ENCODE data around the gene STEEP1. TPM values are rescaled to one million over a fixed set of nuclear protein-coding genes. Genes with fewer than 3 reads are reported as not detected.
"Not testable (repeated sequence)": the region's sequence is repeated elsewhere in the genome, so short reads cannot be mapped to it uniquely, and the experiment has no call there.

The STEEP1 gene
- total RNA-seq, 1 donor from 2014 or later = 22.0 TPM

DNA sequence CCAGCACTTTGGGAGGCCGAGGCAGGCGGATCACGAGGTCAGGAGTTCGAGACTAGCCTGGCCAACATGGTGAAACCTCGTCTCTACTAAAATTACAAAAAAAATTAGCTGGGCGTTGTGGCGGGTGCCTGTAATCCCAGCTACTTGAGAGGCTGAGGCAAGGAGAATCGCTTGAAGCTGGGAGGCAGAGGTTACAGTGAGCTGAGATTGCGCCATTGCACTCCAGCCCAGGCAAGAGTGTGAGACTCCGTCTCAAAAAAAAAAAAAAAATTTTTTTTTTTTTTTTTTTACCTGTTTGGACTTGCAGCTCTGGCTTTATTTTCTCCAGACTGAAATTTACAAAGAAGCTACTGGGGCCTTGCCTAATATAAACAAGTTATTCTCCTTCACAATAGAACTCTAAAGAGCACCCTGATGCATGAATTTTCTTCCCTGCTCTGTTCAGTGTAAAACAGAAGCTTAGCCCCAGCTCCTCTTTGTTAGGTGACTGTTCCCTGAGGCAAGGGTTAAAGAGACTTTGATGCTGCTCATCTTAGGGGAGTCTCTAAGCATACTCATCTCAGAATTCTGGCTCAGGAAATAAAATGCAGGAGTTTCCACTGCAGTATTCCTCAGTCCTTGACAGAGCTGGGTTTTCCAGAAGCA lies 71.2 kb downstream of the STEEP1 start:
- H3K27ac Mint-ChIP-seq; intact Hi-C loops (cut with micrococcal nuclease); DNase-seq (ENCODE audit: low spot score); H3K36me3 Mint-ChIP-seq (ENCODE audit: low read depth); H3K9me3 Mint-ChIP-seq; H3K27me3 Mint-ChIP-seq (ENCODE audit: low read depth); H3K4me1 Mint-ChIP-seq (ENCODE audit: low read depth); H3K4me3 Mint-ChIP-seq (ENCODE audit: low read depth): not testable (repeated sequence)

DNA sequence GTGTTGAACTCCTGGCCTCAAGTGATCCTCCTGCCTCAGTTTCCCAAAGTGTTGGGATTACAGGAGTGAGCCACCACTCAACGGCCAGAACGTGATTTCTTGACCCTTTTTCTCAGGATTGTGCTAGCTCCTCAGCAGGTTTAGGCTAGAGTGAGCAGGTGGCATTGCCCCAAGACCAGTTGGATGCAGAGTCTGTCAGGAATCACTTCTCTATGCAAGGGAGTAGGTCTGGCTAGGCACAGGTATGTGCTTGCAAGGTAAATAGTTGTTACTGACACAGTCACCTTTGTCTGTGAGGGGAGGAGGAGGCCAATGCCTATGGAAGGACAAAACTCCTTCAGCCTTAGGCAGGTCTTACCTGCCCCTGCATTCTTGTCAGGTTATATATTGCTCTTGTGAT lies 72.7 kb downstream of the STEEP1 start:
- peaks cover 6% of the 10 kb centered on the region for H3K4me1 Mint-ChIP-seq (ENCODE audit: low read depth)
- intact Hi-C loops (cut with micrococcal nuclease) = no loop called here

DNA sequence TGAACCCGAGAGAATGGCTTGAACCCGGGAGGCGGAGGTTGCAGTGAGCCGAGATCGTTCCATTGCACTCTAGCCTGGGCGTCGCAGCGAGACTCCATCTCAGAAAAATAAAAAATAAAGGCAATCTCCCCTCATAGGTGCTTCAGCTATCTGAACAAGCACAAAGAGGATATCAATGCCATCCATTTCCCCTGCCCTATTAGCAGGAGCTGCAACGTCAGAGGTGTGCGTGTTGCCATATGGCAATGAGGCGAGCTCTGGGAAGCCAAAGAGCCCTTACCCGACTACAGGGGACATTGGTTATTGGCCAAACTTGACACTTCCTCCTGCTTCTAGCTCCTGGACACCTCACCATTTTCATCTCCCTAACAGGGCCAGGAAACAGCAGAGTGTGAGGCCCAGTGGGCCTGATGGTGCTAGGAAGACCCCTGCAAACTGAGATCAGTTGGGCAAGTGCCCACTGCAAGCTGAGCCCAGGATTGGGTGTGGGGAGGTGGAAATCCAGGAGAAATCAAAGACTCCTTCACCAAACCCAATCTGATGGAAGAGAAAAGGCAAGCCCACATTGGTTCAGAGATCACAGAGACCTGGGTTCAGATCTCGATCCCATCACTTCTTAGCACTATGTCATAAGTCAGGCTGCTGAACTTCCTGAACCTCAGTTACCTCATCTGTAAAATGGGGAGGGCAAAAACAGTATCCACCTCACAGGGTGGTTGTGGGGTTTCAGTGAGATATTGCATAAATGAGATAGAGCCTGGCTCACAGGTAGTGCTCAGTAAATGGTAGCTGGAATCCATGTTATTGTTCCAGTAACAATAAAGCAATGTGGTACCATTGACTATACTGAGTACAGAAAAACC lies 75.8 kb downstream of the STEEP1 start:
- Mint-ChIP-seq H3K9me3 (no peaks in the 10 kb centered on the region), H3K27ac (no peak overlapping the region), H3K4me1 (ENCODE audit: low read depth) (peaks cover 3% of the 10 kb centered on the region), H3K36me3 (ENCODE audit: low read depth) (no peaks in the 10 kb centered on the region), H3K27me3 (ENCODE audit: low read depth) (no peaks in the 10 kb centered on the region), H3K4me3 (ENCODE audit: low read depth) (no peak overlapping the region)
- intact Hi-C loops (cut with micrococcal nuclease) = loop anchor here (10.0 kb wide), 2 partner anchors 85 to 395 kb away; partner anchors contain the start of gene UBE2A
- no peak for DNase-seq (ENCODE audit: low spot score)

More for the DNA sequence above, 72.7 kb downstream of the STEEP1 start:
- Mint-ChIP-seq H3K4me3 (ENCODE audit: low read depth) (no peak overlapping the region), H3K9me3 (no peaks in the 10 kb centered on the region), H3K27me3 (ENCODE audit: low read depth) (no peaks in the 10 kb centered on the region), H3K27ac (no peak overlapping the region), H3K36me3 (ENCODE audit: low read depth) (no peaks in the 10 kb centered on the region)
- DNase-seq (ENCODE audit: low spot score) = no peak

GRCh38 chrX:119488749-119489148 lies 76.5 kb downstream of the STEEP1 start:
- no peak for DNase-seq (ENCODE audit: low spot score)
- Mint-ChIP-seq H3K4me1 (ENCODE audit: low read depth) (peaks cover 3% of the 10 kb centered on the region), H3K27me3 (ENCODE audit: low read depth) (no peaks in the 10 kb centered on the region), H3K4me3 (ENCODE audit: low read depth) (no peak overlapping the region), H3K36me3 (ENCODE audit: low read depth) (no peaks in the 10 kb centered on the region), H3K9me3 (no peaks in the 10 kb centered on the region), H3K27ac (no peak overlapping the region)
- intact Hi-C loops (cut with micrococcal nuclease) = loop anchor here (10.0 kb wide), 2 partner anchors 86 to 396 kb away; partner anchors contain the start of gene UBE2A

Other genes with a start within 250 kb of the STEEP1 start
- gene SLC25A43, start 166.1 kb downstream of the STEEP1 start, total RNA-seq = 13.4 and 13.6 TPM in 2 replicates
- 523 and 528 TPM in 2 replicates for gene SLC25A5, start 97.0 kb downstream of the STEEP1 start, total RNA-seq
- 60.6 and 61.6 TPM in 2 replicates for gene UBE2A, start 9.2 kb upstream of the STEEP1 start, total RNA-seq
- 25.1 and 25.9 TPM in 2 replicates for gene NKRF, start 41.0 kb upstream of the STEEP1 start, total RNA-seq
- gene SEPTIN6, start 127.8 kb upstream of the STEEP1 start, total RNA-seq = 175 and 179 TPM in 2 replicates
- 0.46 and 0.59 TPM in 2 replicates for gene SOWAHD, start 193.2 kb upstream of the STEEP1 start, total RNA-seq
- gene RPL39, start 226.2 kb upstream of the STEEP1 start, total RNA-seq = 2,137 and 2,151 TPM in 2 replicates

Measured in activated T-helper 2 cell treated with anti-CD3 and anti-CD28 coated beads, Interferon-gamma antibody, Interleukin-2, Interleukin-4, amounts not matched to agents 10 μg/mL and 5 μg/mL and 100 μg/mL, durations not matched to agents 14 hours and 24 hours and 36 hours (primary cell).